Keratinocyte (primary cell): ENCODE results near the gene CSGALNACT2.

Source experiments
- EZH2 ChIP-seq: IDR thresholded peaks from one replicate; pipeline ENCODE4 v1.6.1; 2012; ENCODE audit warnings: inconsistent platforms, mild to moderate bottlenecking, low read length, moderate library complexity
- TF ChIP-seq, protein P1 (sequence below), 3 experiments: IDR thresholded peaks in 1 of 3; conservative IDR thresholded peaks in 1 of 3; optimal IDR thresholded peaks in 1 of 3; 2 replicates in 2 of 3; 3 replicates in 1 of 3; pipeline versions ENCODE3 to v1.5.1; 2011; ENCODE audit warnings: low read length in 3 of 3, mild to moderate bottlenecking in 3 of 3, moderate library complexity in 2 of 3, control low read depth in 1 of 3, inconsistent platforms in 1 of 3; ENCODE audit not compliant: insufficient read depth in 2 of 3; ENCODE audit errors: extremely low read depth in 1 of 3

- TF ChIP-seq EZH2, result no peak
- TF ChIP-seq, protein P1, sequence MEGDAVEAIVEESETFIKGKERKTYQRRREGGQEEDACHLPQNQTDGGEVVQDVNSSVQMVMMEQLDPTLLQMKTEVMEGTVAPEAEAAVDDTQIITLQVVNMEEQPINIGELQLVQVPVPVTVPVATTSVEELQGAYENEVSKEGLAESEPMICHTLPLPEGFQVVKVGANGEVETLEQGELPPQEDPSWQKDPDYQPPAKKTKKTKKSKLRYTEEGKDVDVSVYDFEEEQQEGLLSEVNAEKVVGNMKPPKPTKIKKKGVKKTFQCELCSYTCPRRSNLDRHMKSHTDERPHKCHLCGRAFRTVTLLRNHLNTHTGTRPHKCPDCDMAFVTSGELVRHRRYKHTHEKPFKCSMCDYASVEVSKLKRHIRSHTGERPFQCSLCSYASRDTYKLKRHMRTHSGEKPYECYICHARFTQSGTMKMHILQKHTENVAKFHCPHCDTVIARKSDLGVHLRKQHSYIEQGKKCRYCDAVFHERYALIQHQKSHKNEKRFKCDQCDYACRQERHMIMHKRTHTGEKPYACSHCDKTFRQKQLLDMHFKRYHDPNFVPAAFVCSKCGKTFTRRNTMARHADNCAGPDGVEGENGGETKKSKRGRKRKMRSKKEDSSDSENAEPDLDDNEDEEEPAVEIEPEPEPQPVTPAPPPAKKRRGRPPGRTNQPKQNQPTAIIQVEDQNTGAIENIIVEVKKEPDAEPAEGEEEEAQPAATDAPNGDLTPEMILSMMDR (optimal IDR thresholded peaks at IDR 0.05 in 1 of 3, IDR thresholded peaks at IDR 0.05 in 1 of 3, conservative IDR thresholded peaks at IDR 0.05 in 1 of 3; ENCODE audit: extremely low read depth in 1 of 3, insufficient read depth in 2 of 3, low read length in 3 of 3), result no peak
Measured at GRCh38 chr10:43192884-43193283, 54.6 kb downstream of the CSGALNACT2 start.
